PC-3 (cell line): Measurements from ENCODE around the gene WDR26.

ENCODE experiments used
- CTCF ChIP-seq: fragments of 300-600 bp; sonication (generic); conservative IDR thresholded peaks from 2 replicates; pipeline ENCODE4 v1.5.1; 2017; ENCODE audit warnings: antibody characterized with exemption, low read depth, mild to moderate bottlenecking, low read length
- EZH2 ChIP-seq: fragments of 300-600 bp; sonication (generic); IDR thresholded peaks from one replicate; pipeline ENCODE4 v1.6.1; 2017; ENCODE audit warnings: antibody characterized with exemption, mild to moderate bottlenecking, low read length; ENCODE audit not compliant: unreplicated experiment
- EZH2phosphoT487 ChIP-seq: fragments of 300-600 bp; sonication (generic); IDR thresholded peaks from 2 replicates; pipeline ENCODE4 v1.6.1; 2018; ENCODE audit warnings: mild to moderate bottlenecking, antibody characterized with exemption, low read length, borderline replicate concordance

GRCh38 chr1:224433701-224434672 is 610 bp downstream of the WDR26 start:
- TF ChIP-seq CTCF (no peak), EZH2 (no peak), EZH2phosphoT487 (no peak)
